HG03469 (cell line): ENCODE results near the gene SNPH.
"Not testable (repeated sequence)": the region's sequence is repeated elsewhere in the genome, so short reads cannot be mapped to it uniquely, and the experiment has no call there.

ENCODE experiments used
- ATAC-seq: cut with Tn5 transposase; IDR thresholded peaks from one replicate; pipeline ENCODE4 v1.9.1; 2021; ENCODE audit warnings: mild to moderate bottlenecking, moderate library complexity, moderate number of reproducible peaks; ENCODE audit not compliant: unreplicated experiment

The SNPH gene

GRCh38 chr20:1266167-1266973, at the start of gene SNPH:
TSS of gene SNPH (plus strand) at chr20:1266294. CDS start at chr20:1296240, 29,946 bp downstream.
- no peak for ATAC-seq

- ATAC-seq, result not testable (repeated sequence)
These were observed 49.3 kb upstream of the SNPH start for GRCh38 chr20:1216527-1217427.

GRCh38 chr20:1222750-1223149, 43.3 kb upstream of the SNPH start:
- not testable (repeated sequence) for ATAC-seq

DNA sequence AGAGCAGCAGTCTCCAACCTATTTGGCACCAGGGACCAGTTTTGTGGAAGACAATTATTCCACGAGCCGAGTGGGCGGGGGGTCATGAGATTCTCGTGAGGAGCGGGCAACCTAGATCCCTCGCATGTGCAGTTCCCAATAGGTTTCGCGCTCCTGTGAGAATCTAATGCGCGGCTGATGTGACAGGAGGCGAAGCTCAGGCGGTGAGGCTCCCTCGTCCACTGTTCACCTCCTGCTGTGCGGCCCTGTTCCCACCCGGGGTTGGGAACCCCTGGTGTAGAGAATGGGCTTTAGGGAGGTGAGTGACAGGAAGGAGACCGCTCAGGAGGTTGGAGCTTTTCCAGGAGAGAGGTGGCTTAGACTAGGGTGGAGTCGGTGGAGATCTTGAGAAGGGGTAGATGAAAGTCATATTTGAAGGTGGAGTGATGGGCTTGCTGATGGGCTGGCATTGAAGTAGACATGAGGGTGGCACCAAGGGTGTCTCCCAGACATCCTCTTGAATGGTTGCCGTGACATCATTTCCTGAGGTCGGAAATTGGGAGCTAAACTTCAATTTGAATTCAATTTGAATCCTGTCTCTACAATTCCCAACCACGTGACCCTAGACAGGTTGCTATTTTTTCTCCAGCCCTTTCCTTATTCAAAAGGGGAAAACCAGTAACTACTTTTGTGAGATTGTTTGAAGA, 41.7 kb upstream of the SNPH start:
- ATAC-seq, result no peak

GRCh38 chr20:1225263-1225782, 40.8 kb upstream of the SNPH start:
- no peak for ATAC-seq

DNA sequence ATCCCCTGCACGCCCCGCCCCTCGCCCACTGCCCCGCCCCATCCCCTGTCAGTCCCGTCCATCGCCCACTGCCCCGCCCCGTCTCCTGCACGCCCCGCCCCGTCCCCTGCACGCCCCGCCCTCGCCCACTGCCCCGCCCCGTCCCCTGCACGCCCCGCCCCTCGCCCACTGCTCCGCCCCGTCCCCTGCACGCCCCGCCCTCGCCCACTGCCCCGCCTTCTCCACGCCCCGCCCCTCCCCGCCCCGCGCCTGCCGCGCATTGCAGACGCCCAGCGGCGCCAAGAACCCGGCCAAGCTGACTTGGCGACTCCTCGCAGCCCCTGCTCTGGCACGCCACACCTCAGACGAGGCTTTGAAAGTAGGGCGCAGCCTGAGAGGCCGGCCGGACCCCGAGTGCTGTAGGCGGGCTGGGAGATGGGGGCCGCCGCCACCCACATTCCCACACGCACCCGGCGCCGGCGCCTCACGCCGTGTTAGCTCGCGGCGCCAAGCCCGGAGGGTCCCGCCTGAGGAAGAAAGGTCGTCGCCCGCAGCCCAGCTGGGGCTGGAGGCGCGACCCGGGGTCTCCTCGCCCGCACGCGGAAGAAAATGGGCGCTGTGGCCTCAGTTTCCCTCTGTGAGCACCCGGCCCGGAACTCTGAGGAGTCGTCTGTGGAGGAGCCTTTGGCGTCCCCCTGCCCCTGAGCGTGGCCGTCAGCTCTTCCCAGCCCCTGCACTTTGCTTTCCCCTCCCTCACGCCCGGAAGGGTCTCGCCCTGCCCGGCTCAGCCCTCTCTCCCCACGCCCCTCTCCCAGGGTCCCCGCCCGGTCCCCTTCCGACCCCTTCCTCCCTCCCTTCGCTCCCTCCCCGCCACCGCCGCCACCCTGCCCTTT, 40.1 kb upstream of the SNPH start, which contains the start of gene RAD21L1:
Gene RAD21L1, plus strand, starts transcription at position 262 of the 872 bp plus-strand sequence. CDS start 2,410 bp downstream, outside the sequence.
- ATAC-seq, result no peak

DNA sequence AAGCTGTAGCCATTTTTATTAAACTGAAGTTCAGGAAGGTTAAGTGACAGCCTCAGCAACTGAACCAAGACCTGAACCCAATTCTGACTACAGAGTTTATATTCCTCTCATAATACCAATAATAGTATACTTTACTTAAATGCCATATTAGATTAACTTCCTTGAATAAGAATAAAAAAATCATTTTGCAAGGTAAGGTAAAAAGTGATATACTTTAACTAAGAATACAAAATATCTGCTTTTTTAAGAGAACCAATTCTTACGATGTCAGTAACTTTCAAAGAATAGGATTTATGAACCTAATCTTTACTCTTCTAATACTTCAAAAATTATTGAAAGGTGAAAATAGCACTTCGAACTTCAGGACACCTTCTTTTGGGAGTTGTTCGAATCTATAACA, 36.6 kb upstream of the SNPH start:
- no peak for ATAC-seq

GRCh38 chr20:1232286-1233111, 33.6 kb upstream of the SNPH start:
- no peak for ATAC-seq

GRCh38 chr20:1240549-1240948, 25.5 kb upstream of the SNPH start:
- no peak for ATAC-seq

DNA sequence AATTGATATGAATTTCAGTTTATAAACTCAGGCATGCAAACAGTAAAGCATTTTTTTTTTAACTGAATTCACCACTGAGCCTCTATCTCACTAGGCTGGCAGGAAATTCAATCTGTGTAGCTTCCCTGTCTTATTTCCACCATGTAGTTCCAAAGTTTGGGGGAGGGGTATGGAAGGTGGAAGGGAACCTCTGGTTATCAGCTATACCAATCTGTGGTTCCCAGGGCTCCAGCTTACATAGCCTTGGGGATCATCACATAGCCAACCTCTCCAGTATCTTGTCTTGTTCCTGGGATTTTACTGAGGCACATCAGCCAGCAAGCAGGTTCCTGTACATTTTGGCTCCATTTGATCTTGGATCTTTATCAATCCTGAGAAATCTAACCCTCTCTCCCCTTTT, 24.6 kb upstream of the SNPH start:
- ATAC-seq, result no peak

GRCh38 chr20:1242099-1242498, 24.0 kb upstream of the SNPH start:
- no peak for ATAC-seq

DNA sequence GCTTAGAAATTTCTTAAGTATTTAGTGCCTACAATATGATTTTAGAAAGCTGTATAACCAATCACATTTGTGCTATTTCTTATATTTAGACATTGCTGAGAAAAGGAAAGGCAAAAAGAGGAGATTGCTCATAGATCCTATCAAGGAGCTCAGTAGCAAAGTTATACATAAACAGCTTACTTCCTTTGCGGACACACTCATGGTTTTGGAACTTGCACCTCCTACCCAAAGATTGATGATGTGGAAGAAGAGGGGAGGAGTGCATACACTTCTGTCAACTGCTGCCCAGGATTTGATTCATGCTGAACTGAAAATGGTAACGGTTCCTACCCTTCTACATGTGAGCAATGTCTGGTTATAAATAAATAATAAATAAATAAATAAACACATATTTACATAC, 23.6 kb upstream of the SNPH start:
- ATAC-seq, result no peak

- ATAC-seq, result no peak
These were observed 20.5 kb upstream of the SNPH start for GRCh38 chr20:1245578-1245977.

DNA sequence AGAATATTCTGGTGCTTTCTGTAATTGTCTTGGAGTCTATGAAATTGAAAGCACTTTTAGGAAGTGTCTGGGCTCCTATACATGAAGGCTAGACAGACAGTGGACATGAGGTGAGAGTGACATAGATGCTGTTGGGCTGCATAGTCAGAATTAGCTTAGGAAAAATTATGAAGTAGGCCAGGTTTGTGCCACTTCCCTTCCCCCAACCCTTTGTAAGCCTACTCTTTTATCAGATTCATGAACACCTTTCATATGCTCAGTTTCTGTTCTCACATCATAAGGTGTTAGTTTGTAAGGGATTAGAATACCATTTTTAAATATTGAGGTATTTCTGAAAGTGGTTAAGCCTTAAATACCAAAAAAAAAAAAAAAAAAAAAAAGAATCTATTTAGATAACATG, 18.4 kb upstream of the SNPH start:
- no peak for ATAC-seq

DNA sequence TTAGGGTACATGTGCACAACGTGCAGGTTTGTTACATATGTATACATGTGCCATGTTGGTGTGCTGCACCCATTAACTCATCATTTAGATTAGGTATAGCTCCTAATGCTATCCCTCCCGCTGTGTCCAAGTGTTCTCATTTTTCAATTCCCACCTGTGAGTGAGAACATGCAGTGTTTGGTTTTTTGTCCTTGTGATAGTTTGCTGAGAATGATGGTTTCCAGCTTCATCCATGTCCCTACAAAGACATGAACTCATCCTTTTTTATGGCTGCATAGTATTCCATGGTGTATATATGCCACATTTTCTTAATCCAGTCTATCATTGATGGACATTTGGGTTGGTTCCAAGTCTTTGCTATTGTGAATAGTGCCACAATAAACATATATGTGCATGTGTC, 15.8 kb upstream of the SNPH start:
- not testable (repeated sequence) for ATAC-seq

GRCh38 chr20:1252416-1252815, 13.7 kb upstream of the SNPH start:
- ATAC-seq, result no peak

- no peak for ATAC-seq
These were observed 11.8 kb upstream of the SNPH start for GRCh38 chr20:1254254-1254653.

GRCh38 chr20:1255675-1256074, 10.4 kb upstream of the SNPH start:
- ATAC-seq, result no peak

DNA sequence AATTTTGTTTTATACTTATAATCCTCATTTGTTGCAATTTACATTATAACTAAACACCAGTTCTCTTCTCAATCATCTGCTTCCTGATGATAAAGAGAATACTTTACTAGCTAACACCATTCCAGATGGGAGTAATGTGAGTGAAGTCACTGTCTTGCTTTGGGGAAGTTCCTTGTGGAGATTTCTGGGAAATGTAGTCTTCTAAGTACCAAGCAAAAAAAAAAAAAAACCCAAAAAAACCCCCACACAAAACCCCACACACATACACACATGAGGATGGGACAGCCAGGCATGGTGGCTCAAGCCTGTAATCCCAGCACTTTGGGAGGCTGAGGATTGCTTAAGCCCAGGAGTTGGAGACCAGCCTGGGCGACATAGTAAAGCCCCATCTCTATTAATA, 2.2 kb upstream of the SNPH start:
- no peak for ATAC-seq
